Chondrocyte (in vitro differentiated cells): ENCODE results near the gene CCDC183. TPM values are rescaled to one million over a fixed set of nuclear protein-coding genes. Genes with fewer than 3 reads are reported as not detected.

Source experiments
- DNase-seq: peaks from one replicate; pipeline ENCODE4 v3.0.0; 2021; ENCODE audit warnings: mixed read lengths, low spot score
- H3K27ac Mint-ChIP-seq: one replicate; pipeline ENCODE4 v1.8.0; 2021; ENCODE audit warnings: mild to moderate bottlenecking, moderate library complexity, mixed read lengths; ENCODE audit not compliant: unreplicated experiment
- H3K27me3 Mint-ChIP-seq: 2 replicates; pipeline ENCODE4 v1.8.0; 2021; ENCODE audit warnings: low read depth, mixed read lengths
- H3K36me3 Mint-ChIP-seq: 2 replicates; pipeline ENCODE4 v1.8.0; 2021; ENCODE audit warnings: low read depth, mixed read lengths
- H3K4me1 Mint-ChIP-seq: 2 replicates; pipeline ENCODE4 v1.8.0; 2021; ENCODE audit warnings: low read depth, mild to moderate bottlenecking, mixed read lengths
- H3K4me3 Mint-ChIP-seq: one replicate; pipeline ENCODE4 v1.8.0; 2021; ENCODE audit warnings: mild to moderate bottlenecking, moderate library complexity, mixed read lengths; ENCODE audit not compliant: unreplicated experiment
- H3K9me3 Mint-ChIP-seq: 2 replicates; pipeline ENCODE4 v1.8.0; 2021; ENCODE audit warnings: low read depth, mixed read lengths
- CTCF ChIP-seq: fragments of 200-600 bp; sonication (generic); IDR thresholded peaks from 2 replicates; pipeline ENCODE4 v1.5.0; 2021; ENCODE audit warnings: antibody characterized with exemption, mild to moderate bottlenecking, moderate library complexity
- total RNA-seq: library from RNA; stranded (reverse); gene quantifications from 3 replicates; pipeline ENCODE4 v1.2.1, GENCODE V29; 2021

CCDC183 gene
- total RNA-seq, 1 donor from 2014 or later: 1.5 TPM

GRCh38 chr9:136823136-136824046, 27.3 kb downstream of the CCDC183 start:
- no peak overlapping the region for H3K4me3 Mint-ChIP-seq
- no peak for DNase-seq
- no peak for TF ChIP-seq CTCF
- H3K27ac Mint-ChIP-seq: no peak overlapping the region
- H3K9me3 Mint-ChIP-seq: no peaks in the 10 kb centered on the region
- H3K4me1 Mint-ChIP-seq: peaks cover 6% of the 10 kb centered on the region
- H3K36me3 Mint-ChIP-seq: peaks cover 4% of the 10 kb centered on the region
- no peaks in the 10 kb centered on the region for H3K27me3 Mint-ChIP-seq

- H3K27ac Mint-ChIP-seq: no peak overlapping the region
- no peaks in the 10 kb centered on the region for H3K27me3 Mint-ChIP-seq
- no peak for DNase-seq
- no peak overlapping the region for H3K4me3 Mint-ChIP-seq
- no peak for TF ChIP-seq CTCF
- peaks cover 2% of the 10 kb centered on the region for H3K36me3 Mint-ChIP-seq
- H3K9me3 Mint-ChIP-seq: no peaks in the 10 kb centered on the region
- H3K4me1 Mint-ChIP-seq: peaks cover 6% of the 10 kb centered on the region
These were observed 28.5 kb downstream of the CCDC183 start for GRCh38 chr9:136824496-136825225.

GRCh38 chr9:136825295-136826187, 29.4 kb downstream of the CCDC183 start:
- Mint-ChIP-seq H3K27ac (no peak overlapping the region), H3K36me3 (peaks cover 2% of the 10 kb centered on the region), H3K4me3 (no peak overlapping the region), H3K27me3 (no peaks in the 10 kb centered on the region), H3K4me1 (peaks cover 6% of the 10 kb centered on the region), H3K9me3 (no peaks in the 10 kb centered on the region)
- DNase-seq: no peak
- TF ChIP-seq CTCF: no peak

GRCh38 chr9:136826188-136826541, 30.0 kb downstream of the CCDC183 start:
- H3K4me3 Mint-ChIP-seq: no peak overlapping the region
- peaks cover under 1% of the 10 kb centered on the region for H3K4me1 Mint-ChIP-seq
- H3K9me3 Mint-ChIP-seq: no peaks in the 10 kb centered on the region
- H3K27ac Mint-ChIP-seq: no peak overlapping the region
- no peak for TF ChIP-seq CTCF
- H3K36me3 Mint-ChIP-seq: no peaks in the 10 kb centered on the region
- no peaks in the 10 kb centered on the region for H3K27me3 Mint-ChIP-seq
- no peak for DNase-seq
